Upper lobe of left lung (tissue), 4 donors: ENCODE results near the gene SLFN12L.
"Not testable (repeated sequence)": the region's sequence is repeated elsewhere in the genome, so short reads cannot be mapped to it uniquely, and the experiment has no call there.

Experiments used
- POLR2A ChIP-seq, 4 donors: fragments of 450-650 bp; IDR thresholded peaks; one replicate each; pipeline ENCODE4 v1.5.1; 2016 to 2017; ENCODE audit warnings: antibody characterized with exemption in 4 of 4, mild to moderate bottlenecking in 2 of 4
- POLR2AphosphoS5 ChIP-seq, 2 donors: sonication (generic); formaldehyde crosslinking; IDR thresholded peaks; one replicate each; pipeline ENCODE4 v1.5.1; 2017; ENCODE audit warnings: antibody characterized with exemption in 2 of 2
- TF ChIP-seq, protein P1 (sequence below), 6 experiments: fragments of 450-650 bp in 4 of 6; fragments of 200-600 bp in 2 of 6; sonication (generic) in 2 of 6; IDR thresholded peaks; one replicate each; pipeline ENCODE4 v1.5.1; 2016 to 2019; ENCODE audit warnings: antibody characterized with exemption in 6 of 6

DNA sequence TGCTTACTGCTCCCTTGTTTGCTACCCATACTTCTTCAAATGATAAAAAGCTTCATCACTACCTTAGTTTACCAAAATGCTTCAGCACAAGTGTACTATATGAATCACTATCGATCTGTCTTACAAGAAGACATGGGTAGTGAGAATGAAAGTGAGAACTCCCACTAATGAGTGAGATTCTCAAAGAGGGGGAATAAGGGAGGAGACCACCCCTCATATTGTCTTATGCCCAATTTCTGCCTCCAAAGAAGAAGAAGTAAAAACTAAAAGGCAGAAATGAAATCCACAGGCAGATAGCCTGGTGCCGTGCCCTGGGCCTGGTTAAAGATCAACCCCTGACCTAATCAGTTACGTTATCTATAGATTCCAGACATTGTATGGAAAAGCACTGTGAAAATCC, 29.8 kb downstream of the SLFN12L start:
- TF ChIP-seq POLR2AphosphoS5, POLR2A (IDR thresholded peaks at IDR 0.05): not testable (repeated sequence)
- TF ChIP-seq, protein P1, sequence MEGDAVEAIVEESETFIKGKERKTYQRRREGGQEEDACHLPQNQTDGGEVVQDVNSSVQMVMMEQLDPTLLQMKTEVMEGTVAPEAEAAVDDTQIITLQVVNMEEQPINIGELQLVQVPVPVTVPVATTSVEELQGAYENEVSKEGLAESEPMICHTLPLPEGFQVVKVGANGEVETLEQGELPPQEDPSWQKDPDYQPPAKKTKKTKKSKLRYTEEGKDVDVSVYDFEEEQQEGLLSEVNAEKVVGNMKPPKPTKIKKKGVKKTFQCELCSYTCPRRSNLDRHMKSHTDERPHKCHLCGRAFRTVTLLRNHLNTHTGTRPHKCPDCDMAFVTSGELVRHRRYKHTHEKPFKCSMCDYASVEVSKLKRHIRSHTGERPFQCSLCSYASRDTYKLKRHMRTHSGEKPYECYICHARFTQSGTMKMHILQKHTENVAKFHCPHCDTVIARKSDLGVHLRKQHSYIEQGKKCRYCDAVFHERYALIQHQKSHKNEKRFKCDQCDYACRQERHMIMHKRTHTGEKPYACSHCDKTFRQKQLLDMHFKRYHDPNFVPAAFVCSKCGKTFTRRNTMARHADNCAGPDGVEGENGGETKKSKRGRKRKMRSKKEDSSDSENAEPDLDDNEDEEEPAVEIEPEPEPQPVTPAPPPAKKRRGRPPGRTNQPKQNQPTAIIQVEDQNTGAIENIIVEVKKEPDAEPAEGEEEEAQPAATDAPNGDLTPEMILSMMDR (IDR thresholded peaks at IDR 0.05) = not testable (repeated sequence)
